HL-60 (cell line): ENCODE results near the gene PLPP3.

Source experiments
- DNase-seq, 2 experiments: peaks; one replicate each; pipeline ENCODE4 v3.0.0-alpha.2; 2010 to 2020; ENCODE audit warnings: low read depth in 1 of 2, low spot score in 1 of 2
- H3K27ac ChIP-seq: fragments of 250-450 bp; sonication (Bioruptor Pico); replicated peaks from 2 replicates; pipeline ENCODE4 v1.5.1; 2020; ENCODE audit warnings: mild to moderate bottlenecking, moderate library complexity
- H3K27me3 ChIP-seq: fragments of 250-450 bp; sonication (Bioruptor Pico); 2 replicates; pipeline ENCODE4 v1.5.1; 2021; ENCODE audit warnings: mild to moderate bottlenecking, moderate library complexity; ENCODE audit not compliant: insufficient read depth, poor library complexity, severe bottlenecking
- H3K4me3 ChIP-seq: replicated peaks from 2 replicates; pipeline ENCODE4 v1.5.1; 2011; ENCODE audit warnings: mild to moderate bottlenecking, control low read depth, low read length; ENCODE audit not compliant: insufficient read depth
- GABPA ChIP-seq: IDR thresholded peaks from 2 replicates; pipeline ENCODE4 v1.6.1; 2012; ENCODE audit warnings: low read depth
- POLR2AphosphoS5 ChIP-seq: IDR thresholded peaks from 2 replicates; pipeline ENCODE4 v1.6.1; 2012; ENCODE audit warnings: low read depth
- REST ChIP-seq: IDR thresholded peaks from 2 replicates; pipeline ENCODE4 v1.6.1; 2012; ENCODE audit warnings: low read depth; ENCODE audit not compliant: insufficient replicate concordance
- SPI1 ChIP-seq: IDR thresholded peaks from 2 replicates; pipeline ENCODE4 v1.6.1; 2012; ENCODE audit warnings: low read depth, mild to moderate bottlenecking, borderline replicate concordance
- TF ChIP-seq, protein P1 (sequence below): IDR thresholded peaks from one replicate; pipeline ENCODE4 v1.5.1; 2011; ENCODE audit warnings: low read length, control low read depth, inconsistent platforms; ENCODE audit not compliant: insufficient read depth

Gene PLPP3

DNA sequence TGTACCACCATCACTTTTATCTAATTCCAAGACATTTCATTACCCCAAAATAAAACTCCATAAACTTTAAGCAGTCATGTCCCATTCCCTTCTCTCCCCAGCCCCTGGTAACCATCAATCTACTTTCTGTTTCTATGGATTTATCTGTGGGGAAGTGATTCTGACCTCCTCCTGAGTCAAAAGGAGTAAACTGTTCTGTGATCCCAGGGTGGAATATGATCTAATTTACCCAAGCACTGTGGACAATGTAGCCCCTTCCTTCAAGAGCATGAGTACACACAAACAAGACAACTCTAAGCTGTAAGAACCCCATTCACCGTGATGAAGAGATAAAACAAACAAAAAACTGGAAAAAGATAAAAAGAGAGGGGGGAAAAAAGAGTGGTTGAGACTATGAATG is 77.9 kb downstream of the PLPP3 start:
- H3K27me3 ChIP-seq = no peaks in the 10 kb centered on the region
- no peak for DNase-seq
- H3K27ac ChIP-seq = no peak overlapping the region
- TF ChIP-seq POLR2AphosphoS5 (no peak), REST (no peak), GABPA (no peak), SPI1 (no peak)
- TF ChIP-seq, protein P1, sequence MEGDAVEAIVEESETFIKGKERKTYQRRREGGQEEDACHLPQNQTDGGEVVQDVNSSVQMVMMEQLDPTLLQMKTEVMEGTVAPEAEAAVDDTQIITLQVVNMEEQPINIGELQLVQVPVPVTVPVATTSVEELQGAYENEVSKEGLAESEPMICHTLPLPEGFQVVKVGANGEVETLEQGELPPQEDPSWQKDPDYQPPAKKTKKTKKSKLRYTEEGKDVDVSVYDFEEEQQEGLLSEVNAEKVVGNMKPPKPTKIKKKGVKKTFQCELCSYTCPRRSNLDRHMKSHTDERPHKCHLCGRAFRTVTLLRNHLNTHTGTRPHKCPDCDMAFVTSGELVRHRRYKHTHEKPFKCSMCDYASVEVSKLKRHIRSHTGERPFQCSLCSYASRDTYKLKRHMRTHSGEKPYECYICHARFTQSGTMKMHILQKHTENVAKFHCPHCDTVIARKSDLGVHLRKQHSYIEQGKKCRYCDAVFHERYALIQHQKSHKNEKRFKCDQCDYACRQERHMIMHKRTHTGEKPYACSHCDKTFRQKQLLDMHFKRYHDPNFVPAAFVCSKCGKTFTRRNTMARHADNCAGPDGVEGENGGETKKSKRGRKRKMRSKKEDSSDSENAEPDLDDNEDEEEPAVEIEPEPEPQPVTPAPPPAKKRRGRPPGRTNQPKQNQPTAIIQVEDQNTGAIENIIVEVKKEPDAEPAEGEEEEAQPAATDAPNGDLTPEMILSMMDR = no peak
- no peak overlapping the region for H3K4me3 ChIP-seq

GRCh38 chr1:56496821-56497772 is 82.3 kb downstream of the PLPP3 start:
- Histone ChIP-seq H3K27me3 (no peaks in the 10 kb centered on the region), H3K4me3 (no peak overlapping the region), H3K27ac (no peak overlapping the region)
- no peak for DNase-seq
- no peak for TF ChIP-seq SPI1
- TF ChIP-seq GABPA = no peak
- no peak for TF ChIP-seq POLR2AphosphoS5
- TF ChIP-seq, protein P1 = no peak
- TF ChIP-seq REST = no peak

- TF ChIP-seq SPI1 (no peak), REST (no peak), POLR2AphosphoS5 (no peak), GABPA (no peak)
- TF ChIP-seq, protein P1 = no peak
These were observed 83.2 kb downstream of the PLPP3 start for GRCh38 chr1:56496158-56496557.

More at GRCh38 chr1:56496158-56496557, 83.2 kb downstream of the PLPP3 start:
- Histone ChIP-seq H3K27me3 (no peaks in the 10 kb centered on the region), H3K4me3 (no peak overlapping the region), H3K27ac (no peak overlapping the region)
- DNase-seq = no peak
